Psoas muscle (tissue), 8 donors: ENCODE measurements around the gene RAB3A. TPM values are rescaled to one million over a fixed set of nuclear protein-coding genes. Genes with fewer than 3 reads are reported as not detected.

ENCODE experiments used
- ATAC-seq, 4 donors: fragments of 200-7000 bp; cut with Tn5 transposase; one replicate each; pipeline ENCODE4 v1.9.1; 2020; ENCODE audit warnings: moderate library complexity in 3 of 4, mild to moderate bottlenecking in 2 of 4
- DNase-seq, 2 donors: peaks; one replicate each; pipeline ENCODE4 v3.0.0-alpha.2; 2020
- H3K27ac ChIP-seq: fragments of 200-600 bp; one replicate; pipeline ENCODE4 v1.8.0; 2022
- H3K27me3 ChIP-seq, 3 donors: fragments of 200-600 bp in 1 of 3; one replicate each; pipeline versions ENCODE4 v1.6.1 to v1.8.0; 2013 to 2022; ENCODE audit warnings: low read length in 2 of 3, mild to moderate bottlenecking in 2 of 3, moderate library complexity in 1 of 3; ENCODE audit not compliant: insufficient read depth in 3 of 3
- H3K36me3 ChIP-seq, 2 donors: fragments of 200-600 bp in 1 of 2; one replicate each; pipeline versions ENCODE4 v1.6.1 to v1.8.0; 2013 to 2022; ENCODE audit warnings: low read depth in 1 of 2, mild to moderate bottlenecking in 1 of 2, moderate library complexity in 1 of 2; ENCODE audit not compliant: insufficient read depth in 1 of 2
- H3K4me1 ChIP-seq: fragments of 200-600 bp; one replicate; pipeline ENCODE4 v1.8.0; 2022
- H3K4me3 ChIP-seq: fragments of 200-600 bp; one replicate; pipeline ENCODE4 v1.8.0; 2022; ENCODE audit warnings: mild to moderate bottlenecking
- H3K9me3 ChIP-seq: fragments of 200-600 bp; one replicate; pipeline ENCODE4 v1.8.0; 2022
- WGBS, 3 donors: extraction: QIAGEN DNeasy Blood & Tissue Kit; methylation state at CpG; one replicate each; pipeline versions ENCODE4 v1.1.6 to v1.1.7; 2013; 5-methylcytosine and 5-hydroxymethylcytosine counted together
- intact Hi-C, 2 donors: fragments of 100-400 bp; cut with DNase I; formaldehyde crosslinking; loops; one replicate each; pipeline versions ENCODE4 v1.11.0 to v1.14.2; 2022
- polyA plus RNA-seq, 3 donors: library from polyadenylated mRNA; stranded (reverse); fragments of 200-250 nt; gene quantifications; one replicate each; pipeline ENCODE4 v1.2.3, GENCODE V29; 2013
- total RNA-seq, 4 donors: library from RNA; stranded (reverse); fragmentation: NEBNext Ultra II Directional in 2 of 4; extraction: Animal tissue kit (Norgen Biotek cat#: 25700) in 2 of 4; gene quantifications; one replicate each; pipeline versions ENCODE4 v1.2.1 to v1.2.4, GENCODE V29; 2021 to 2023
- TF ChIP-seq, protein P1 (sequence below): fragments of 200-600 bp; IDR thresholded peaks from one replicate; pipeline ENCODE4 v1.8.0; 2022; ENCODE audit warnings: antibody characterized with exemption
- donor health status: healthy with polysubstance abuse.
- donor health status: DM: no; HTN: no; CAD: no; lungs with moderate emphysema.
- donor health status: Bipolar disorder and iron deficiency.
- donor health status: healthy.
- donor health status: DM: yes; HTN: yes; CAD: no.
- donor health status: DM: no; HTN: no; CAD: no.
- donor health status: DM: no; HTN: no; CAD: no.
- donor health status: DM: yes; HTN: yes; CAD: no.

The RAB3A gene
- total and polyA plus RNA-seq, 7 donors: 0.44 to 3.6 (median 0.86) TPM

GRCh38 chr19:18229474-18229873, 25.6 kb upstream of the RAB3A start:
- no peak overlapping the region for H3K27ac ChIP-seq
- DNase-seq (no peak), ATAC-seq (no peak)
- H3K36me3 ChIP-seq: no peaks in the 10 kb centered on the region
- H3K9me3 ChIP-seq: no peaks in the 10 kb centered on the region
- peaks cover 0 to 25% (median 2%) of the 10 kb centered on the region in 3 donors for H3K27me3 ChIP-seq
- TF ChIP-seq, protein P1, sequence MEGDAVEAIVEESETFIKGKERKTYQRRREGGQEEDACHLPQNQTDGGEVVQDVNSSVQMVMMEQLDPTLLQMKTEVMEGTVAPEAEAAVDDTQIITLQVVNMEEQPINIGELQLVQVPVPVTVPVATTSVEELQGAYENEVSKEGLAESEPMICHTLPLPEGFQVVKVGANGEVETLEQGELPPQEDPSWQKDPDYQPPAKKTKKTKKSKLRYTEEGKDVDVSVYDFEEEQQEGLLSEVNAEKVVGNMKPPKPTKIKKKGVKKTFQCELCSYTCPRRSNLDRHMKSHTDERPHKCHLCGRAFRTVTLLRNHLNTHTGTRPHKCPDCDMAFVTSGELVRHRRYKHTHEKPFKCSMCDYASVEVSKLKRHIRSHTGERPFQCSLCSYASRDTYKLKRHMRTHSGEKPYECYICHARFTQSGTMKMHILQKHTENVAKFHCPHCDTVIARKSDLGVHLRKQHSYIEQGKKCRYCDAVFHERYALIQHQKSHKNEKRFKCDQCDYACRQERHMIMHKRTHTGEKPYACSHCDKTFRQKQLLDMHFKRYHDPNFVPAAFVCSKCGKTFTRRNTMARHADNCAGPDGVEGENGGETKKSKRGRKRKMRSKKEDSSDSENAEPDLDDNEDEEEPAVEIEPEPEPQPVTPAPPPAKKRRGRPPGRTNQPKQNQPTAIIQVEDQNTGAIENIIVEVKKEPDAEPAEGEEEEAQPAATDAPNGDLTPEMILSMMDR: peak; percentile 32
- H3K4me1 ChIP-seq: peaks cover 27% of the 10 kb centered on the region
- 73 to 77% (median 73%) methylated on average over 5 of the region's 5 CpGs for WGBS, 3 donors
- intact Hi-C loops: loop anchor here in 1 of 2 donors (10.0 kb wide), 1 partner anchor 185 kb away; the partner anchor contains the start of gene SSBP4
- H3K4me3 ChIP-seq: no peak overlapping the region

GRCh38 chr19:18227781-18228271, 24.0 kb upstream of the RAB3A start:
- Histone ChIP-seq H3K4me3 (no peak overlapping the region), H3K27ac (peak overlapping the region; percentile 36), H3K9me3 (no peaks in the 10 kb centered on the region), H3K36me3 (no peaks in the 10 kb centered on the region), H3K27me3 (peaks cover 0 to 17% (median 2%) of the 10 kb centered on the region in 3 donors), H3K4me1 (peaks cover 27% of the 10 kb centered on the region)
- ATAC-seq (peak in 3 of 4 donors; percentile 32 to 68 (median 67)), DNase-seq (peak in 1 of 2 donors; percentile 80)
- WGBS, 3 donors: 18 to 25% (median 20%) methylated on average over 6 of the region's 6 CpGs
- intact Hi-C loops: loop anchor here in 1 of 2 donors (10.0 kb wide), 1 partner anchor 187 kb away; the partner anchor contains the start of gene SSBP4
- TF ChIP-seq, protein P1: no peak

DNA sequence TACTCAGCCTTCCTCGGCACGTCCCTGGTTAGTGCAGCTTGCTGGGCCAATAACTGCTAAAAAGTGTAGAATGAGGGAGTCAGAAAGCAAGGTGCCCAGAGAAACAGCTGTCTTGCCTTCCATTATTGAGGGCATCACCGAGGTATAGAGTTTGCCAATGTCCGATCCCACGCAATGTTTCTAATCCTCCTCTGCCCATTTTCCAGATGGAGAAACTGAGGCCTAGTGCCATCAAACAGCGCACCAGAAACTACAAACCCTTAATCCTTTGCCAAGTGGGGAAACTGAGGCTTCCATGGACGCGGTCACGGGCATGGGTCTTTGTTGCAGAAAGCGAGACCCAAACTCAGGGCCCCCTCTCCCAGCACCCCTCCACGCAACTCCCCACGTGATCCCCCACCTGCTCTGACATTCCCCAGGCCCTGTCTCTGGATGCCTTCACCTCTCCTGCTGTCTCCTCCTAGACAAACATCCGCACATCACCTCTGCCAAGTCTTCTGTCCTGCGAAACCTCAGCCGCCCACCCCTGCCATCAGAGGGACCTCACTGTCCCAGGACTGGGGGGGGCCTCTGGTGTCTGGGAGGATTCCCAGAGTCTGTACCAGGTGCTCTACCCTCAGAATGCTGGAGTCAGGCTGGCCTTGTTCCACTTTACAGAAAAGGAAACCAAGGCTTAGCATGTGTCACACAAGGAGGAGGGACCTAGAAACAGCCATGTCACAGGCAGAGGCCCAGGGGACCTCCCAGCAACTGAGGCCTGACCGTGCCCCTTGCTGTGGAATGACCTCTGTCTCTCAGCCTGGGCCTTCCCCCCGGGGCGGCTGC, 23.3 kb upstream of the RAB3A start:
- TF ChIP-seq, protein P1: no peak
- WGBS, 3 donors: 64 to 78% (median 71%) methylated on average over 18 of the region's 18 CpGs
- Histone ChIP-seq H3K9me3 (no peaks in the 10 kb centered on the region), H3K27me3 (peaks cover 0 to 10% (median 0%) of the 10 kb centered on the region in 3 donors), H3K27ac (peak overlapping the region; percentile 36), H3K4me3 (no peak overlapping the region), H3K36me3 (no peaks in the 10 kb centered on the region), H3K4me1 (peaks cover 27% of the 10 kb centered on the region)
- DNase-seq (no peak), ATAC-seq (no peak)
- intact Hi-C loops: loop anchor here in 1 of 2 donors (10.0 kb wide), 1 partner anchor 188 kb away; the partner anchor contains the start of gene SSBP4

- H3K9me3 ChIP-seq: no peaks in the 10 kb centered on the region
- TF ChIP-seq, protein P1: no peak
- ATAC-seq (no peak), DNase-seq (peak; percentile 26 to 74)
- H3K4me3 ChIP-seq: peak within 1 kb of the TSS; percentile 65
- H3K36me3 ChIP-seq: no peaks in the 10 kb centered on the region
- H3K27me3 ChIP-seq: peaks cover 0 to 3% (median 0%) of the 10 kb centered on the region in 3 donors
- peak within 1 kb of the TSS; percentile 69 for H3K27ac ChIP-seq
- 7 to 15% (median 9%) methylated on average over 32 to 51 of the region's 51 CpGs for WGBS, 3 donors
- intact Hi-C loops: loop anchor here in 1 of 2 donors (10.0 kb wide), 1 partner anchor 189 kb away; the partner anchor contains the start of gene SSBP4
- H3K4me1 ChIP-seq: peaks cover 27% of the 10 kb centered on the region
These were observed 22.0 kb upstream of the RAB3A start, which contains the start of gene PDE4C for GRCh38 chr19:18225702-18226468. PDE4C (minus strand) TSS chr19:18226438; CDS start chr19:18226415, 23 bp downstream.
